IMR-90 (cell line): ENCODE data around the gene ELAC1. TPM values are rescaled to one million over a fixed set of nuclear protein-coding genes. Genes with fewer than 3 reads are reported as not detected.

ENCODE experiments used
- ATAC-seq: fragments of 200-7000 bp; cut with Tn5 transposase; 2 replicates; pipeline ENCODE4 v1.9.1; 2020; ENCODE audit warnings: low read depth, mild to moderate bottlenecking, moderate library complexity
- BruUV-seq: library from RNA; stranded (reverse); fragments of 400-500 nt; replicated peaks from 2 replicates; lab custom pipeline; 2021; lab: Mats Ljungman, UMichigan
- CTCF ChIA-PET: fragments of 300-600 bp; formaldehyde crosslinking; extraction: SDS; loops from one replicate; lab custom pipeline; 2021; ENCODE audit warnings: antibody characterized with exemption; lab: Yijun Ruan, JAX
- POLR2A ChIA-PET: fragments of 300-600 bp; sonication (Branson Sonifier 250); formaldehyde crosslinking; loops from one replicate; lab custom pipeline; 2022; ENCODE audit warnings: antibody characterized with exemption; ENCODE audit not compliant: unreplicated experiment; lab: Charles Lee
- DNase-seq: peaks from one replicate; pipeline ENCODE4 v3.0.0; 2013
- H2AFZ ChIP-seq: replicated peaks from 2 replicates; pipeline ENCODE3; 2013; ENCODE audit warnings: low read length, mild to moderate bottlenecking; ENCODE audit not compliant: poor library complexity
- H2AK5ac ChIP-seq: 2 replicates; pipeline ENCODE4 v1.6.1; 2013; ENCODE audit warnings: low read depth, low read length, inconsistent platforms
- H2AK9ac ChIP-seq: replicated peaks from 2 replicates; pipeline ENCODE3; 2013; ENCODE audit warnings: mild to moderate bottlenecking, low read depth, low read length, moderate library complexity; ENCODE audit not compliant: poor library complexity
- H2BK120ac ChIP-seq: 2 replicates; pipeline ENCODE4 v1.6.1; 2013; ENCODE audit warnings: low read depth, low read length, inconsistent platforms
- H2BK15ac ChIP-seq: 3 replicates; pipeline ENCODE4 v1.6.1; 2013; ENCODE audit warnings: low read depth, low read length, inconsistent platforms
- H2BK20ac ChIP-seq: 2 replicates; pipeline ENCODE4 v1.6.1; 2013; ENCODE audit warnings: low read depth, mild to moderate bottlenecking, inconsistent platforms, low read length, moderate library complexity
- H2BK5ac ChIP-seq: 2 replicates; pipeline ENCODE4 v1.6.1; 2013; ENCODE audit warnings: mild to moderate bottlenecking, low read depth, low read length, inconsistent platforms; ENCODE audit not compliant: poor library complexity, severe bottlenecking
- H3K14ac ChIP-seq: replicated peaks from 2 replicates; pipeline ENCODE4 v1.6.1; 2013; ENCODE audit warnings: low read depth, low read length, inconsistent platforms
- H3K18ac ChIP-seq: 2 replicates; pipeline ENCODE4 v1.6.1; 2013; ENCODE audit warnings: low read depth, low read length, control low read depth
- H3K23ac ChIP-seq: 2 replicates; pipeline ENCODE4 v1.6.1; 2013; ENCODE audit warnings: low read depth, low read length, inconsistent platforms
- H3K27ac ChIP-seq: 2 replicates; pipeline ENCODE4 v1.5.1; 2013; ENCODE audit warnings: mild to moderate bottlenecking, control low read depth, low read length; ENCODE audit not compliant: insufficient read depth
- H3K27me3 ChIP-seq: 2 replicates; pipeline ENCODE4 v1.6.1; 2013; ENCODE audit warnings: low read length; ENCODE audit not compliant: control insufficient read depth, insufficient read depth
- H3K36me3 ChIP-seq: 2 replicates; pipeline ENCODE4 v1.6.1; 2013; ENCODE audit warnings: low read length, mixed read lengths; ENCODE audit not compliant: control insufficient read depth, insufficient read depth
- H3K4ac ChIP-seq: 2 replicates; pipeline ENCODE4 v1.6.1; 2013; ENCODE audit warnings: low read depth, low read length, inconsistent platforms
- H3K4me1 ChIP-seq: 2 replicates; pipeline ENCODE4 v1.6.1; 2013; ENCODE audit warnings: low read length, mixed read lengths; ENCODE audit not compliant: control insufficient read depth, insufficient read depth
- H3K4me2 ChIP-seq: 2 replicates; pipeline ENCODE4 v1.6.1; 2013; ENCODE audit warnings: low read depth, mild to moderate bottlenecking, control low read depth, low read length, moderate library complexity
- H3K4me3 ChIP-seq: 2 replicates; pipeline ENCODE4 v1.5.1; 2013; ENCODE audit warnings: low read depth, mild to moderate bottlenecking, control low read depth, low read length, moderate library complexity; ENCODE audit not compliant: insufficient read depth
- H3K56ac ChIP-seq: 2 replicates; pipeline ENCODE4 v1.6.1; 2013; ENCODE audit warnings: low read length, inconsistent platforms; ENCODE audit not compliant: insufficient read depth; ENCODE audit errors: extremely low read depth
- H3K79me1 ChIP-seq, 2 experiments: 2 replicates each; pipeline ENCODE4 v1.6.1; 2013; ENCODE audit warnings: low read length in 2 of 2, inconsistent platforms in 1 of 2, low read depth in 1 of 2
- H3K9ac ChIP-seq: 2 replicates; pipeline ENCODE4 v1.6.1; 2013; ENCODE audit warnings: low read depth, low read length, control low read depth
- H3K9me1 ChIP-seq: 2 replicates; pipeline ENCODE4 v1.6.1; 2013; ENCODE audit warnings: low read length, inconsistent platforms; ENCODE audit not compliant: insufficient read depth
- H3K9me3 ChIP-seq: 2 replicates; pipeline ENCODE4 v1.6.1; 2013; ENCODE audit warnings: low read length; ENCODE audit not compliant: control insufficient read depth, insufficient read depth
- H4K20me1 ChIP-seq: 2 replicates; pipeline ENCODE4 v1.6.1; 2013; ENCODE audit warnings: low read length, inconsistent platforms; ENCODE audit not compliant: insufficient read depth
- H4K5ac ChIP-seq: 2 replicates; pipeline ENCODE4 v1.6.1; 2013; ENCODE audit warnings: mild to moderate bottlenecking, low read depth, low read length, control low read depth
- H4K8ac ChIP-seq, 2 experiments: 2 replicates each; pipeline ENCODE4 v1.6.1; 2013; ENCODE audit warnings: low read depth in 2 of 2, low read length in 2 of 2, control low read depth in 1 of 2, inconsistent platforms in 1 of 2
- H4K91ac ChIP-seq: 2 replicates; pipeline ENCODE4 v1.6.1; 2013; ENCODE audit warnings: low read depth, low read length, inconsistent platforms; ENCODE audit not compliant: insufficient read depth
- FOS ChIP-seq: fragments of 150-350 bp; IDR thresholded peaks from 2 replicates; pipeline ENCODE4 v1.6.1; 2016; ENCODE audit warnings: low read depth, low read length
- WGBS, 2 experiments: methylation state at CpG; one replicate each; pipeline versions ENCODE4 v1.1.5 to v1.1.7; 2013; ENCODE audit warnings: missing lambda C conversion rate in 2 of 2; ENCODE audit not compliant: insufficient read length in 1 of 2; ENCODE audit errors: extremely low coverage in 2 of 2; 5-methylcytosine and 5-hydroxymethylcytosine counted together
- dilution Hi-C: fragments of 300-500 bp; cut with HindIII; formaldehyde crosslinking; loops from one replicate; pipeline ENCODE4 v1.14.3; 2018; ENCODE audit warnings: low sequenced_read_pairs; ENCODE audit not compliant: unreplicated experiment
- in situ Hi-C: fragments of 300-500 bp; cut with MboI; formaldehyde crosslinking; loops from 3 replicates; pipeline ENCODE4 v1.14.3; 2019; ENCODE audit warnings: low sequenced_read_pairs, inconsistent platforms, mixed read lengths
- intact Hi-C: fragments of 100-400 bp; cut with micrococcal nuclease; formaldehyde crosslinking; loops from 2 replicates; pipeline ENCODE4 v1.10.0; 2022
- polyA plus RNA-seq, 3 experiments: library from polyadenylated mRNA; depleted of rRNA; stranded (reverse); fragments of >200 nt; gene quantifications; 2 replicates each; pipeline ENCODE4 v1.2.3, GENCODE V29; 2012; ENCODE audit warnings: low replicate concordance in 1 of 3
- total RNA-seq: library from RNA; depleted of rRNA; stranded (reverse); fragments of >200 nt; gene quantifications from 2 replicates; pipeline ENCODE4 v1.2.3, GENCODE V29; 2012
- TF ChIP-seq, protein P1 (sequence below): conservative IDR thresholded peaks from 2 replicates; pipeline ENCODE4 v1.5.1; 2012; ENCODE audit warnings: mild to moderate bottlenecking, low read depth, low read length, improper control_type of control experiment

The ELAC1 gene
- total and polyA plus RNA-seq, 2 of the 4 experiments (the other 2 are of a cell fraction): 5.2 to 8.4 TPM

DNA sequence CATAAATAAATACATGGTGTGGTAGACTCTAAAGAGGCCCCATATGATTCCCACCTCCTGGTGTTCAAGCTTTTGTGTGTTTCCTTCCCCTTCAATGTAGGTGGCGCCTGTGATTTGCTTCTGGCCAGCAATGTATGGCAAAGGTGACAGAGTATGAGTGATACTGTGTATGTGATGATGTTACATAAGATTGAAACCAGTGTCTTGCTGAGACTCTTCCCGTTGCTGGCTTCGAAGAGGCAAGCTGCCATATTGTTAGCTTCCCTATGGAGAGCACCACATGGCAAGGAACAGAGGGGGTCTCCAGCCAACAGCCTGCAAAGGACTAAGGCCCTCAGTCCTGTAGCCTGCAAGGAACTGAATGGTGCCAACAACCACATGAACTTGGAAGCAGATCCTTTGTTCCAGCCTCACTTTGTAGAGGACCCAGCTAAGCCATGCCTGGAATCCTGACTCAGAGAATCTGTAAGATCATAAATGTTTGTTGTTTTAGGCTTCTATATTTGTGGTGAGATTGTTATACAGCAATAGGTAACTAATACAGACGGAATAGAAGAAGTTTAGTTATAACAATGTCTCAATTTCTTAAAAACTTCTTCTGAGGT lies 60.5 kb downstream of the ELAC1 start:
- no peak overlapping the region for H4K8ac ChIP-seq
- CTCF ChIA-PET: no interaction called here
- no peak overlapping the region for H2BK5ac ChIP-seq
- H3K18ac ChIP-seq: no peak overlapping the region
- in situ Hi-C loops: loop anchor here (5.0 to 25.0 kb wide), 2 partner anchors 56 to 741 kb away; partner anchors contain the start of genes CXXC1 and MBD1
- H3K9me3 ChIP-seq: no peaks in the 10 kb centered on the region
- intact Hi-C loops: no loop called here
- H2AK9ac ChIP-seq: peak overlapping the region; percentile 79
- no peak overlapping the region for H3K14ac ChIP-seq
- no peak overlapping the region for H3K9ac ChIP-seq
- peak; percentile 50 for DNase-seq
- H3K4me1 ChIP-seq: peaks cover 5% of the 10 kb centered on the region
- no peak overlapping the region for H4K91ac ChIP-seq
- peak overlapping the region; percentile 18; the same call in 1 of the 2 replicates for H3K4me2 ChIP-seq
- POLR2A ChIA-PET: interaction anchor here (0.6 kb wide), 1 partner anchor 26 kb away, joined by 3 read pairs; no protein-coding TSS in a partner anchor
- BruUV-seq: no TSS peak
- no peak overlapping the region for H2BK120ac ChIP-seq
- dilution Hi-C loops: no loop called here
- H3K56ac ChIP-seq: no peak overlapping the region
- peaks cover 11% of the 10 kb centered on the region for H3K9me1 ChIP-seq
- H3K27me3 ChIP-seq: no peaks in the 10 kb centered on the region
- peak overlapping the region; percentile 32; the same call in 1 of the 2 replicates for H3K27ac ChIP-seq
- no peak overlapping the region for H3K23ac ChIP-seq
- H2AK5ac ChIP-seq: peak overlapping the region; percentile 74; the same call in 1 of the 2 replicates
- no peak overlapping the region for H2BK15ac ChIP-seq
- WGBS, 2 experiments: no CpG with 5 or more reads among the region's 4 CpGs
- no peak overlapping the region for H3K4ac ChIP-seq
- no peak overlapping the region for H2BK20ac ChIP-seq
- peaks cover 26% of the 10 kb centered on the region for H4K20me1 ChIP-seq
- H3K79me1 ChIP-seq: peaks cover 38 to 40% of the 10 kb centered on the region in 2 experiments
- no peak overlapping the region for H2AFZ ChIP-seq
- ATAC-seq: no peak
- H3K36me3 ChIP-seq: peaks cover 4% of the 10 kb centered on the region
- no peak overlapping the region for H3K4me3 ChIP-seq
- TF ChIP-seq FOS: no peak
- TF ChIP-seq, protein P1, sequence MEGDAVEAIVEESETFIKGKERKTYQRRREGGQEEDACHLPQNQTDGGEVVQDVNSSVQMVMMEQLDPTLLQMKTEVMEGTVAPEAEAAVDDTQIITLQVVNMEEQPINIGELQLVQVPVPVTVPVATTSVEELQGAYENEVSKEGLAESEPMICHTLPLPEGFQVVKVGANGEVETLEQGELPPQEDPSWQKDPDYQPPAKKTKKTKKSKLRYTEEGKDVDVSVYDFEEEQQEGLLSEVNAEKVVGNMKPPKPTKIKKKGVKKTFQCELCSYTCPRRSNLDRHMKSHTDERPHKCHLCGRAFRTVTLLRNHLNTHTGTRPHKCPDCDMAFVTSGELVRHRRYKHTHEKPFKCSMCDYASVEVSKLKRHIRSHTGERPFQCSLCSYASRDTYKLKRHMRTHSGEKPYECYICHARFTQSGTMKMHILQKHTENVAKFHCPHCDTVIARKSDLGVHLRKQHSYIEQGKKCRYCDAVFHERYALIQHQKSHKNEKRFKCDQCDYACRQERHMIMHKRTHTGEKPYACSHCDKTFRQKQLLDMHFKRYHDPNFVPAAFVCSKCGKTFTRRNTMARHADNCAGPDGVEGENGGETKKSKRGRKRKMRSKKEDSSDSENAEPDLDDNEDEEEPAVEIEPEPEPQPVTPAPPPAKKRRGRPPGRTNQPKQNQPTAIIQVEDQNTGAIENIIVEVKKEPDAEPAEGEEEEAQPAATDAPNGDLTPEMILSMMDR: 0 out of 2 replicates have a peak, but pooled peaks have one; percentile 6
- no peak overlapping the region for H4K5ac ChIP-seq
